ENCODE measurements around the gene STARD13. TPM values are rescaled to one million over a fixed set of nuclear protein-coding genes. Genes with fewer than 3 reads are reported as not detected.

The STARD13 gene
- total RNA-seq, 1 experiment from 2014 or later: 4.1 TPM

DNA sequence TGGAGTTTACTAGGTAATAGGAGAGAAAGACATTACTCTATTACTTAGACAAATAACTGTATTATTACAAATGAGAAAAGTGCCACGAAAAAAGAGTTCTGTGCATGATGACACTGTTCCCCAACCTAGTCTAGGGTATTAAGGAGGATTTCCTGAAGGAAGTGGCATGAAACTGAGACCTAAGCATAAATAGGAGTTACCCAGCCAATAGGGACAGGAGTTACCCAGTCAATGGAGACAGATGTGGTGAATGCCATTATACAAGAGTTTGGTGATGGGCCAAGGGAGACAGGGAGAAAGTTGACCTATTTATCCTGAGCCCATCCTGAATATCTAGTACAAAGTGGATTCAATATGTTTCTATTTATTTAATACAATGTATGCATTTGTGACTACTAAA is 203.9 kb downstream of the STARD13 start:
- Histone ChIP-seq H3K36me3 (ENCODE audit: control insufficient read depth in 1 of 2, insufficient read depth in 2 of 2, low read length in 2 of 2) (no peaks in the 10 kb centered on the region), H3K27ac (ENCODE audit: low read depth, low read length) (no peak overlapping the region), H3K79me2 (ENCODE audit: insufficient read depth, low read length) (no peaks in the 10 kb centered on the region), H3K27me3 (ENCODE audit: insufficient read depth, low read length) (no peaks in the 10 kb centered on the region), H2AFZ (ENCODE audit: low read depth, low read length, poor library complexity, severe bottlenecking) (no peak overlapping the region), H3K4me3 (replicated peaks in 1 of 2; ENCODE audit: low read depth in 1 of 2, low read length in 2 of 2) (no peak overlapping the region), H4K20me1 (ENCODE audit: insufficient read depth) (no peaks in the 10 kb centered on the region), H3K4me1 (ENCODE audit: control insufficient read depth in 1 of 2, insufficient read depth in 2 of 2, low read length in 2 of 2) (peaks cover 0 to 3% of the 10 kb centered on the region in 2 experiments; a peak in 1 of 4 replicates), H3K9ac (ENCODE audit: low read length) (no peak overlapping the region), H3K4me2 (ENCODE audit: low read length) (no peak overlapping the region), H3K9me2 (ENCODE audit: insufficient read depth) (no peaks in the 10 kb centered on the region), H3K9me3 (ENCODE audit: control insufficient read depth in 1 of 2, insufficient read depth in 1 of 2, low read depth in 1 of 2, low read length in 2 of 2) (no peaks in the 10 kb centered on the region)
- BruUV-seq (replicated peaks): no TSS peak
- intact Hi-C loops (cut with micrococcal nuclease): no loop called here
- TF ChIP-seq JUND (IDR thresholded peaks at IDR 0.05) (no peak), CBX3 (IDR thresholded peaks at IDR 0.05; ENCODE audit: low read depth) (no peak), POLR2AphosphoS5 (IDR thresholded peaks at IDR 0.05; ENCODE audit: low read depth, low read length) (no peak)
- no peak for DNase-seq (ENCODE audit: low read depth, low spot score)
- ChIA-PET CTCF (no interaction called here), RAD21 (ENCODE audit: low non-redundant PET in 1 of 2, low total read pairs in 2 of 2, uncharacterized antibody in 2 of 2, unreplicated experiment in 2 of 2) (no interaction called here), POLR2A (no interaction called here)
- ATAC-seq: no peak

DNA sequence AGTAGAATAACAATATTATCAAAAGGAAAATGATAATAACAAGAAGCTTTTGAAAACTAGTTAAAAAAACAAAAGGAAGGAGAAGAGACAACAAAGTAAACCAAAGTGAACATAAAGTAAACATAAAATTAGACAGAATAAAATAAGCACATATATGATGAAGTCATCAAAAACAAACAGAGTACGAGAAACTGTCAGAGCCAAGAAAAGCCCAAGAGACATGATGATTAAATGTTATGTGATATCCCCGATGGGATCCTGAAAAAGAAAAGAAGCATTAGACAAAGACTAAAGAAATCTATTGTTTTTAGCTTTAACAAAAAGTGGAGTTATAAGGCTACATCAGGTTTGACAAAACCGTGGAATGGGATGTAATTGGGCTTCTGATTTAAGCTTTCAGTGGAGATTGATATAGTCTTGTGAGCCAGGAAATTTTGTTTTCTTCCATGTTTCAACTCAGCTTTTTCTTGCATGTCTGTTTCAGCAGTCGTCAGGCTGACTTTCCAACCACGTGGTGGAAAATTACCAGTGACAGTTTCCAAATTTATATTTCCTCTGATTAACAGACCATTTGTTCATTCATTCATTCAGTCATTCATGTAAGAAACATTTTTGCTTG is 204.5 kb downstream of the STARD13 start:
- Histone ChIP-seq H3K9me3 (ENCODE audit: control insufficient read depth in 1 of 2, insufficient read depth in 1 of 2, low read depth in 1 of 2, low read length in 2 of 2) (no peaks in the 10 kb centered on the region), H3K27me3 (ENCODE audit: insufficient read depth, low read length) (no peaks in the 10 kb centered on the region), H3K9me2 (ENCODE audit: insufficient read depth) (no peaks in the 10 kb centered on the region), H3K4me1 (ENCODE audit: control insufficient read depth in 1 of 2, insufficient read depth in 2 of 2, low read length in 2 of 2) (no peaks in the 10 kb centered on the region), H3K4me2 (ENCODE audit: low read length) (no peak overlapping the region), H3K4me3 (replicated peaks in 1 of 2; ENCODE audit: low read depth in 1 of 2, low read length in 2 of 2) (no peak overlapping the region), H3K79me2 (ENCODE audit: insufficient read depth, low read length) (no peaks in the 10 kb centered on the region), H4K20me1 (ENCODE audit: insufficient read depth) (no peaks in the 10 kb centered on the region), H3K27ac (ENCODE audit: low read depth, low read length) (no peak overlapping the region), H3K9ac (ENCODE audit: low read length) (no peak overlapping the region), H3K36me3 (ENCODE audit: control insufficient read depth in 1 of 2, insufficient read depth in 2 of 2, low read length in 2 of 2) (no peaks in the 10 kb centered on the region), H2AFZ (ENCODE audit: low read depth, low read length, poor library complexity, severe bottlenecking) (no peak overlapping the region)
- POLR2A ChIA-PET: no interaction called here
- DNase-seq (ENCODE audit: low read depth, low spot score) (no peak), ATAC-seq (no peak)
- intact Hi-C loops (cut with micrococcal nuclease): no loop called here
- no TSS peak for BruUV-seq (replicated peaks)
- RAD21 ChIA-PET (ENCODE audit: low non-redundant PET in 1 of 2, low total read pairs in 2 of 2, uncharacterized antibody in 2 of 2, unreplicated experiment in 2 of 2): no interaction called here
- CTCF ChIA-PET: no interaction called here
- no peak for TF ChIP-seq POLR2AphosphoS5 (IDR thresholded peaks at IDR 0.05; ENCODE audit: low read depth, low read length)
- TF ChIP-seq SIN3A (IDR thresholded peaks at IDR 0.05; ENCODE audit: low read depth): no peak
- TF ChIP-seq, protein P1, sequence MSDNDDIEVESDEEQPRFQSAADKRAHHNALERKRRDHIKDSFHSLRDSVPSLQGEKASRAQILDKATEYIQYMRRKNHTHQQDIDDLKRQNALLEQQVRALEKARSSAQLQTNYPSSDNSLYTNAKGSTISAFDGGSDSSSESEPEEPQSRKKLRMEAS (IDR thresholded peaks at IDR 0.05): no peak
- TF ChIP-seq EZH2 (IDR thresholded peaks at IDR 0.05): no peak
- no peak for TF ChIP-seq TCF7L2 (IDR thresholded peaks at IDR 0.05; ENCODE audit: borderline replicate concordance, extremely low read depth, insufficient read depth, insufficient read length)
- TF ChIP-seq CEBPB (IDR thresholded peaks at IDR 0.05; ENCODE audit: low read depth): no peak
- TF ChIP-seq, protein P2, sequence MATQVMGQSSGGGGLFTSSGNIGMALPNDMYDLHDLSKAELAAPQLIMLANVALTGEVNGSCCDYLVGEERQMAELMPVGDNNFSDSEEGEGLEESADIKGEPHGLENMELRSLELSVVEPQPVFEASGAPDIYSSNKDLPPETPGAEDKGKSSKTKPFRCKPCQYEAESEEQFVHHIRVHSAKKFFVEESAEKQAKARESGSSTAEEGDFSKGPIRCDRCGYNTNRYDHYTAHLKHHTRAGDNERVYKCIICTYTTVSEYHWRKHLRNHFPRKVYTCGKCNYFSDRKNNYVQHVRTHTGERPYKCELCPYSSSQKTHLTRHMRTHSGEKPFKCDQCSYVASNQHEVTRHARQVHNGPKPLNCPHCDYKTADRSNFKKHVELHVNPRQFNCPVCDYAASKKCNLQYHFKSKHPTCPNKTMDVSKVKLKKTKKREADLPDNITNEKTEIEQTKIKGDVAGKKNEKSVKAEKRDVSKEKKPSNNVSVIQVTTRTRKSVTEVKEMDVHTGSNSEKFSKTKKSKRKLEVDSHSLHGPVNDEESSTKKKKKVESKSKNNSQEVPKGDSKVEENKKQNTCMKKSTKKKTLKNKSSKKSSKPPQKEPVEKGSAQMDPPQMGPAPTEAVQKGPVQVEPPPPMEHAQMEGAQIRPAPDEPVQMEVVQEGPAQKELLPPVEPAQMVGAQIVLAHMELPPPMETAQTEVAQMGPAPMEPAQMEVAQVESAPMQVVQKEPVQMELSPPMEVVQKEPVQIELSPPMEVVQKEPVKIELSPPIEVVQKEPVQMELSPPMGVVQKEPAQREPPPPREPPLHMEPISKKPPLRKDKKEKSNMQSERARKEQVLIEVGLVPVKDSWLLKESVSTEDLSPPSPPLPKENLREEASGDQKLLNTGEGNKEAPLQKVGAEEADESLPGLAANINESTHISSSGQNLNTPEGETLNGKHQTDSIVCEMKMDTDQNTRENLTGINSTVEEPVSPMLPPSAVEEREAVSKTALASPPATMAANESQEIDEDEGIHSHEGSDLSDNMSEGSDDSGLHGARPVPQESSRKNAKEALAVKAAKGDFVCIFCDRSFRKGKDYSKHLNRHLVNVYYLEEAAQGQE (IDR thresholded peaks at IDR 0.05; ENCODE audit: low read depth): no peak
- TF ChIP-seq CBX3 (IDR thresholded peaks at IDR 0.05; ENCODE audit: low read depth): no peak
- no peak for TF ChIP-seq EGR1 (IDR thresholded peaks at IDR 0.05; ENCODE audit: low read depth)
- no peak for TF ChIP-seq JUND (IDR thresholded peaks at IDR 0.05)
- TF ChIP-seq SP1 (IDR thresholded peaks at IDR 0.05; ENCODE audit: low read depth): no peak
- TF ChIP-seq, protein P3, sequence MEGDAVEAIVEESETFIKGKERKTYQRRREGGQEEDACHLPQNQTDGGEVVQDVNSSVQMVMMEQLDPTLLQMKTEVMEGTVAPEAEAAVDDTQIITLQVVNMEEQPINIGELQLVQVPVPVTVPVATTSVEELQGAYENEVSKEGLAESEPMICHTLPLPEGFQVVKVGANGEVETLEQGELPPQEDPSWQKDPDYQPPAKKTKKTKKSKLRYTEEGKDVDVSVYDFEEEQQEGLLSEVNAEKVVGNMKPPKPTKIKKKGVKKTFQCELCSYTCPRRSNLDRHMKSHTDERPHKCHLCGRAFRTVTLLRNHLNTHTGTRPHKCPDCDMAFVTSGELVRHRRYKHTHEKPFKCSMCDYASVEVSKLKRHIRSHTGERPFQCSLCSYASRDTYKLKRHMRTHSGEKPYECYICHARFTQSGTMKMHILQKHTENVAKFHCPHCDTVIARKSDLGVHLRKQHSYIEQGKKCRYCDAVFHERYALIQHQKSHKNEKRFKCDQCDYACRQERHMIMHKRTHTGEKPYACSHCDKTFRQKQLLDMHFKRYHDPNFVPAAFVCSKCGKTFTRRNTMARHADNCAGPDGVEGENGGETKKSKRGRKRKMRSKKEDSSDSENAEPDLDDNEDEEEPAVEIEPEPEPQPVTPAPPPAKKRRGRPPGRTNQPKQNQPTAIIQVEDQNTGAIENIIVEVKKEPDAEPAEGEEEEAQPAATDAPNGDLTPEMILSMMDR (IDR thresholded peaks at IDR 0.05 in 2 of 3, conservative IDR thresholded peaks at IDR 0.05 in 1 of 3; ENCODE audit: borderline replicate concordance in 1 of 3, insufficient read depth in 1 of 3, low read depth in 2 of 3, low read length in 2 of 3): no peak
- no peak for TF ChIP-seq YY1 (IDR thresholded peaks at IDR 0.05; ENCODE audit: extremely low read depth, insufficient replicate concordance, low read depth, low read length)
- TF ChIP-seq, protein P4, sequence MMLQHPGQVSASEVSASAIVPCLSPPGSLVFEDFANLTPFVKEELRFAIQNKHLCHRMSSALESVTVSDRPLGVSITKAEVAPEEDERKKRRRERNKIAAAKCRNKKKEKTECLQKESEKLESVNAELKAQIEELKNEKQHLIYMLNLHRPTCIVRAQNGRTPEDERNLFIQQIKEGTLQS (IDR thresholded peaks at IDR 0.05): no peak
- TF ChIP-seq ZNF274 (IDR thresholded peaks at IDR 0.05; ENCODE audit: low read depth, low read length): no peak
